ENCODE measurements around the gene TENT5C.

Gene TENT5C

GRCh38 chr1:117633068-117633345 lies 27.2 kb downstream of the TENT5C start:
- H3K4me3 ChIP-seq (ENCODE audit: low read depth, low read length), result no peak overlapping the region

GRCh38 chr1:117633423-117633822 lies 27.6 kb downstream of the TENT5C start:
- no peak overlapping the region for H3K4me3 ChIP-seq (ENCODE audit: low read depth, low read length)

- no peak overlapping the region for H3K4me3 ChIP-seq (ENCODE audit: low read depth, low read length)
Observed at GRCh38 chr1:117633936-117634335, 28.1 kb downstream of the TENT5C start.

- no peak overlapping the region for H3K4me3 ChIP-seq (ENCODE audit: low read depth, low read length)
Observed at GRCh38 chr1:117634631-117635030, 28.8 kb downstream of the TENT5C start.

- H3K4me3 ChIP-seq (ENCODE audit: low read depth, low read length), result no peak overlapping the region
Observed at GRCh38 chr1:117635805-117636204, 30.0 kb downstream of the TENT5C start.

- H3K4me3 ChIP-seq (ENCODE audit: low read depth, low read length), result no peak overlapping the region
Observed at GRCh38 chr1:117636637-117637425, 31.0 kb downstream of the TENT5C start.

- no peak overlapping the region for H3K4me3 ChIP-seq (ENCODE audit: low read depth, low read length)
Observed at GRCh38 chr1:117638141-117638540, 32.3 kb downstream of the TENT5C start.

- no peak overlapping the region for H3K4me3 ChIP-seq (ENCODE audit: low read depth, low read length)
Observed at GRCh38 chr1:117638759-117639158, 32.9 kb downstream of the TENT5C start.

GRCh38 chr1:117639741-117640140 lies 33.9 kb downstream of the TENT5C start:
- no peak overlapping the region for H3K4me3 ChIP-seq (ENCODE audit: low read depth, low read length)

- no peak overlapping the region for H3K4me3 ChIP-seq (ENCODE audit: low read depth, low read length)
Observed at GRCh38 chr1:117641536-117641935, 35.7 kb downstream of the TENT5C start.

- H3K4me3 ChIP-seq (ENCODE audit: low read depth, low read length), result no peak overlapping the region
Observed at GRCh38 chr1:117642963-117643362, 37.1 kb downstream of the TENT5C start.

GRCh38 chr1:117643601-117644000 lies 37.8 kb downstream of the TENT5C start:
- no peak overlapping the region for H3K4me3 ChIP-seq (ENCODE audit: low read depth, low read length)

GRCh38 chr1:117644696-117645311 lies 39.0 kb downstream of the TENT5C start:
- no peak overlapping the region for H3K4me3 ChIP-seq (ENCODE audit: low read depth, low read length)

GRCh38 chr1:117645343-117645742 lies 39.5 kb downstream of the TENT5C start:
- no peak overlapping the region for H3K4me3 ChIP-seq (ENCODE audit: low read depth, low read length)

GRCh38 chr1:117646007-117646811 lies 40.4 kb downstream of the TENT5C start:
- no peak overlapping the region for H3K4me3 ChIP-seq (ENCODE audit: low read depth, low read length)

GRCh38 chr1:117646956-117647355 lies 41.1 kb downstream of the TENT5C start:
- no peak overlapping the region for H3K4me3 ChIP-seq (ENCODE audit: low read depth, low read length)

- H3K4me3 ChIP-seq (ENCODE audit: low read depth, low read length), result no peak overlapping the region
Observed at GRCh38 chr1:117648015-117648414, 42.2 kb downstream of the TENT5C start.

GRCh38 chr1:117650840-117651568 lies 45.2 kb downstream of the TENT5C start:
- H3K4me3 ChIP-seq (ENCODE audit: low read depth, low read length), result no peak overlapping the region

GRCh38 chr1:117651616-117652015 lies 45.8 kb downstream of the TENT5C start:
- no peak overlapping the region for H3K4me3 ChIP-seq (ENCODE audit: low read depth, low read length)

GRCh38 chr1:117652421-117652820 lies 46.6 kb downstream of the TENT5C start:
- H3K4me3 ChIP-seq (ENCODE audit: low read depth, low read length), result no peak overlapping the region

- no peak overlapping the region for H3K4me3 ChIP-seq (ENCODE audit: low read depth, low read length)
Observed at GRCh38 chr1:117653195-117653594, 47.3 kb downstream of the TENT5C start.
